ENCODE data around the gene MACC1. TPM values are rescaled to one million over a fixed set of nuclear protein-coding genes. Genes with fewer than 3 reads are reported as not detected.
A peak's percentile ranks its signal among the peaks of the same experiment; 100 is the strongest.

Gene MACC1
- total and polyA plus RNA-seq, 9 of the 15 experiments (the other 6 are each of a cell fraction or from before 2014, with no cell fraction given), result 5.9 to 30.2 (median 10.4) TPM

- TF ChIP-seq REST (IDR thresholded peaks at IDR 0.05; ENCODE audit: borderline replicate concordance) (peak; percentile 65; the same call in 1 of the 2 replicates), REST (CRISPR knock-in tag; IDR thresholded peaks at IDR 0.05; ENCODE audit: low read depth) (no peak), KDM1A (IDR thresholded peaks at IDR 0.05) (peak; percentile 99 to 100), NFYB (IDR thresholded peaks at IDR 0.05; ENCODE audit: extremely low read depth, insufficient read length) (no peak), ZNF445 (CRISPR knock-in tag; IDR thresholded peaks at IDR 0.05; ENCODE audit: low read depth) (0 out of 2 replicates have a peak, but pooled peaks have one; percentile 12), ZNF184 (CRISPR knock-in tag; IDR thresholded peaks at IDR 0.05) (no peak), STAT5A (IDR thresholded peaks at IDR 0.05; ENCODE audit: borderline replicate concordance, low read length) (peak; percentile 99), FOXO4 (CRISPR knock-in tag; IDR thresholded peaks at IDR 0.05) (no peak; the same call in 1 of the 2 replicates), JUN (IDR thresholded peaks at IDR 0.05; ENCODE audit: borderline replicate concordance, low read depth, low read length) (peak; percentile 100), JUN (CRISPR knock-in tag; IDR thresholded peaks at IDR 0.05; ENCODE audit: borderline replicate concordance) (peak; percentile 99), ZBTB11 (CRISPR knock-in tag; IDR thresholded peaks at IDR 0.05) (peak in 1 of 3 experiments; percentile 77; a peak in 1 of 6 replicates), HMG20B (CRISPR knock-in tag; IDR thresholded peaks at IDR 0.05) (no peak)
- TF ChIP-seq, protein P1, sequence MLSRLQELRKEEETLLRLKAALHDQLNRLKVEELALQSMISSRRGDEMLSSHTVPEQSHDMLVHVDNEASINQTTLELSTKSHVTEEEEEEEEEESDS (CRISPR knock-in tag; IDR thresholded peaks at IDR 0.05), result no peak
Observed at GRCh38 chr7:20219446-20220292, 2.5 kb upstream of the MACC1 start (continued).
